Amygdala (tissue), 56 donors: ENCODE measurements around the gene COPZ2.
"Not testable (repeated sequence)": the region's sequence is repeated elsewhere in the genome, so short reads cannot be mapped to it uniquely, and the experiment has no call there.

ENCODE experiments used
- DNase-seq, 56 donors: peaks; one replicate each; lab custom pipeline; 2025; lab: John Stamatoyannopoulos, UW

The COPZ2 gene

GRCh38 chr17:48037036-48037837, at the start of gene COPZ2:
Gene COPZ2 (minus strand): TSS chr17:48037797. CDS start chr17:48037777, 20 bp downstream.
- DNase-seq, result peak in 5 of 56 donors; percentile 12 to 47 (median 31)

GRCh38 chr17:48084932-48085331, 47.3 kb upstream of the COPZ2 start:
- no peak for DNase-seq

- DNase-seq, result no peak
Observed at GRCh38 chr17:48081858-48082257, 44.3 kb upstream of the COPZ2 start.

- DNase-seq, result not testable (repeated sequence)
Observed at GRCh38 chr17:48077152-48077551, 39.6 kb upstream of the COPZ2 start.

GRCh38 chr17:48074322-48075081, 36.9 kb upstream of the COPZ2 start:
- peak in 40 of 56 donors; percentile 5 to 89 (median 42) for DNase-seq

- not testable (repeated sequence) for DNase-seq
Observed at GRCh38 chr17:48073566-48074094, 36.0 kb upstream of the COPZ2 start.

- not testable (repeated sequence) for DNase-seq
Observed at GRCh38 chr17:48072811-48073210, 35.2 kb upstream of the COPZ2 start.

- DNase-seq, result no peak
Observed at GRCh38 chr17:48071654-48072053, 34.1 kb upstream of the COPZ2 start.

GRCh38 chr17:48070195-48070594, 32.6 kb upstream of the COPZ2 start:
- DNase-seq, result no peak

GRCh38 chr17:48068491-48068961, 30.9 kb upstream of the COPZ2 start:
- DNase-seq, result no peak

GRCh38 chr17:48067808-48068207, 30.2 kb upstream of the COPZ2 start:
- DNase-seq, result not testable (repeated sequence)

GRCh38 chr17:48067245-48067644, 29.6 kb upstream of the COPZ2 start:
- DNase-seq, result no peak

GRCh38 chr17:48066656-48067055, 29.1 kb upstream of the COPZ2 start:
- no peak for DNase-seq

- no peak for DNase-seq
Observed at GRCh38 chr17:48066192-48066591, 28.6 kb upstream of the COPZ2 start.

- DNase-seq, result no peak
Observed at GRCh38 chr17:48064638-48065037, 27.0 kb upstream of the COPZ2 start.

GRCh38 chr17:48062273-48062672, 24.7 kb upstream of the COPZ2 start:
- no peak for DNase-seq

- no peak for DNase-seq
Observed at GRCh38 chr17:48060249-48060648, 22.7 kb upstream of the COPZ2 start.

- no peak for DNase-seq
Observed at GRCh38 chr17:48059125-48059668, 21.6 kb upstream of the COPZ2 start.

- no peak for DNase-seq
Observed at GRCh38 chr17:48058393-48059124, 21.0 kb upstream of the COPZ2 start.

- DNase-seq, result no peak
Observed at GRCh38 chr17:48057626-48058025, 20.0 kb upstream of the COPZ2 start.
